Brain microvascular endothelial cell (primary cell): Measurements from ENCODE around the gene ACOT9.

Source experiments
- DNase-seq: peaks from one replicate; pipeline ENCODE4 v3.0.0-alpha.2; 2020
- H3K27ac ChIP-seq: fragments of 250-450 bp; sonication (Bioruptor Pico); 2 replicates; pipeline ENCODE4 v1.5.1; 2020; ENCODE audit warnings: mild to moderate bottlenecking, moderate library complexity
- H3K27me3 ChIP-seq: fragments of 250-450 bp; sonication (Bioruptor Pico); replicated peaks from 2 replicates; pipeline ENCODE4 v1.5.1; 2020; ENCODE audit warnings: mild to moderate bottlenecking
- H3K36me3 ChIP-seq: fragments of 250-450 bp; sonication (Bioruptor Pico); replicated peaks from 2 replicates; pipeline ENCODE4 v1.5.1; 2020; ENCODE audit warnings: mild to moderate bottlenecking
- H3K4me3 ChIP-seq: 2 replicates; pipeline ENCODE4 v1.5.1; 2011; ENCODE audit warnings: low read depth, mild to moderate bottlenecking, control low read depth, low read length, moderate library complexity
- CTCF ChIP-seq: IDR thresholded peaks from 2 replicates; pipeline ENCODE4 v1.5.1; 2011; ENCODE audit warnings: low read depth, mild to moderate bottlenecking, moderate library complexity, low read length, control low read depth, inconsistent platforms; ENCODE audit errors: missing control alignments
- in situ Hi-C: cut with HindIII; loops from 2 replicates; pipeline ENCODE4 v1.10.0; 2017; ENCODE audit warnings: low sequenced_read_pairs, low pct_ligation_motif_present

The ACOT9 gene

GRCh38 chrX:23759821-23760220, 16.7 kb upstream of the ACOT9 start:
- in situ Hi-C loops = no loop called here
- no peaks in the 10 kb centered on the region for H3K36me3 ChIP-seq
- no peak overlapping the region for H3K27ac ChIP-seq
- no peak for DNase-seq
- H3K27me3 ChIP-seq = no peaks in the 10 kb centered on the region
- no peak overlapping the region for H3K4me3 ChIP-seq
- TF ChIP-seq CTCF = no peak

GRCh38 chrX:23756165-23756564, 13.1 kb upstream of the ACOT9 start:
- Histone ChIP-seq H3K27ac (no peak overlapping the region), H3K36me3 (no peaks in the 10 kb centered on the region), H3K4me3 (no peak overlapping the region), H3K27me3 (no peaks in the 10 kb centered on the region)
- DNase-seq = peak; percentile 53
- in situ Hi-C loops = no loop called here
- peak; percentile 71 for TF ChIP-seq CTCF

DNA sequence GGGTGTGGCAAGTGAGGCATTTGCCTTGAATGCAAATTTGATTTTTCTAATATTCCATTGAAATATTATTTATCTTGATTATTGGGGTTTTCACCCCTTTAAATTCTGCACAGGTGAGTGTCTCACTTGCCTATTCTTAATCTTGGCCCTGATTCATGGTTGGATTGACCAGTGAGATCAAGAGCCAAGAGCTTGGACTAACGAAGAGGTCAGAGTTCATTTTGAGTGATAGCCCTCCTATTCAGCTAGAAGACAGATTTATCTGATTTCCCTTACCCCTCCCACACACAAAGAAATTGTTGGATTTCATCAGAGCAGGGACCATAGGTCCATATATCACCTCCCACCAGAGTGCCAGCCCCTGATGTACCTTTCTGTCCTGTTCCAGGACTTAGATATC, 11.6 kb upstream of the ACOT9 start:
- Histone ChIP-seq H3K27ac (no peak overlapping the region), H3K36me3 (no peaks in the 10 kb centered on the region), H3K27me3 (no peaks in the 10 kb centered on the region), H3K4me3 (no peak overlapping the region)
- in situ Hi-C loops = no loop called here
- TF ChIP-seq CTCF = no peak
- DNase-seq = no peak

DNA sequence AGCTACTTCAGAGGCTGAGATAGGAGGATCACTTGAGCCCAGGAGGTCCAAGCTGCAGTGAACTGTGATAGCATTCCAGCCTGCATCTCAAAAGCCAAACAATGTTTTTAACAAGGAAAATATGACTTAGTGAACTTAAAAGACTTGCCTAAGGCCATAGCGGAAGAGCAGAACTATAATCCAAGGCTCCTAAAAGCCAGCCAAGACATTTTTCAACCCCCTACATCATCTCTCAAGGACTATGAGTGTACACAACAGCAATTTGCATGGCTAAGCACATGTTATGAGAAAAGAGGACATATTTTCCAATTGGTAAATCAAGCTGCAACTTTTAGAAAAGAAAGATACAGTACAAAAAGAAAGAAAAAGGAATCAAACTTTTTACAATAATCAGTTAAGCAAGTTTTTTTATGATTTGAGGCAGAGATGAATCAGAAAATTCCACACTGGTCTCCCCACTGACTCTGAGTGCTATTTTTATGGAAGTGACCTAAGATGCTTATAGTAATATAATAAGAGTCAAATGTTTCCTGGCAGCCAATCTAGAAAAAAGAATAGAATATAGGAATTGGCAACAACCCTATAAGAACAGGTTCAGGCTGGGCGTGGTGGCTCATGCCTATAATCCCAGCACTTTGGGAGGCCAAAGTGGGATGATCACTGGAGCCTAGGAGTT, 9.8 kb upstream of the ACOT9 start:
- Histone ChIP-seq H3K27me3 (no peaks in the 10 kb centered on the region), H3K4me3 (no peak overlapping the region), H3K36me3 (no peaks in the 10 kb centered on the region), H3K27ac (peak overlapping the region; percentile 32)
- in situ Hi-C loops = no loop called here
- no peak for TF ChIP-seq CTCF
- peak; percentile 33 for DNase-seq

DNA sequence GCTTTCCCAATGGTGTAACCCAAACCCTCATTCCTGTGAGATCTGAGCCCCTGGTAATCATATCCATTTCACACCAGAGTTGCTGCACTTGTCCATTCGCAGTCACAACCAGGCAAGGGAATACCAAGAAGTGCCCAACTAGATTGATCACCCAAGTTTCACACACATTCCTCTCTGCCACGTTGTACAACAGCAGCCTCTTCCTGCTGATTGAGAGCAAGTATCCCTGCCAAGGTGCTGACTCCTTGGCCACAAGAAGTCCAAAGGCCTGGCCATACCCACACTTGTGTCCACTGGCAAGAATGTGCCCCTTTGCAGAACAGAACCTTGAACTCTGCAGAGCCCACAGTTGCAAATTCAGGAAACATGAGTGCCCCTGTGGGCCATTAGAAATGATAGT, 6.5 kb upstream of the ACOT9 start:
- no peak for TF ChIP-seq CTCF
- H3K4me3 ChIP-seq = no peak overlapping the region
- no peaks in the 10 kb centered on the region for H3K27me3 ChIP-seq
- in situ Hi-C loops = no loop called here
- H3K27ac ChIP-seq = no peak overlapping the region
- no peak for DNase-seq
- no peaks in the 10 kb centered on the region for H3K36me3 ChIP-seq

GRCh38 chrX:23749129-23749528, 6.1 kb upstream of the ACOT9 start:
- no peak overlapping the region for H3K27ac ChIP-seq
- H3K36me3 ChIP-seq = no peaks in the 10 kb centered on the region
- in situ Hi-C loops = no loop called here
- H3K27me3 ChIP-seq = no peaks in the 10 kb centered on the region
- DNase-seq = no peak
- H3K4me3 ChIP-seq = no peak overlapping the region
- TF ChIP-seq CTCF = no peak
